ENCODE data around the gene INCA1.

DNA sequence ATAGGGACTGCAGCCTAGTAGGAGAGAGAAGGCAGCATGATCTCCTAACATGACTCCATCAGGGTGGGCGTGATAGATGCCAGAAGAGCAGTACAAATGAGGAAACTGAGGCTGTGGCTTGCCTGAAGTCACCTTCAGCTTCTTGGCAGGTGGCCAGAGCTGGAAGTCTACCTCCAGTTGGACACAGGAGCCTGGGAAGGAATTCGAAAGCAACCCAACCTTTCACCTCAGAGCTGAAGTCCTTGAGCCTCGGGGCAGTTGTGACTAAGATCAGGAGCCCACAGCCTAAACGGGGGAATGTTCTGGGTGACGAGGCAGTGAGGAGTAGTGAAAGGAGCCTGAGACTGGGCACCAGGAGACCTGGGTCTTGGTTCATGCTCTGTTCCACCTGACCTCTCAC is 47.3 kb upstream of the INCA1 start:
- TF ChIP-seq POLR2AphosphoS5 (IDR thresholded peaks at IDR 0.05; ENCODE audit: low read depth, low read length) (no peak), POLR2A (IDR thresholded peaks at IDR 0.05; ENCODE audit: low read depth, low read length) (no peak), TAF1 (IDR thresholded peaks at IDR 0.05; ENCODE audit: borderline replicate concordance, low read depth, low read length) (no peak)
